ENCODE results near the gene TMOD2.
"Not testable (repeated sequence)": the region's sequence is repeated elsewhere in the genome, so short reads cannot be mapped to it uniquely, and the experiment has no call there.

Gene TMOD2

GRCh38 chr15:51775967-51776816 is 24.8 kb downstream of the TMOD2 start:
- DNase-seq, result peak; percentile 18

- peak; percentile 24 for DNase-seq
Observed at GRCh38 chr15:51776952-51777569, 25.7 kb downstream of the TMOD2 start.

GRCh38 chr15:51780636-51781035 is 29.2 kb downstream of the TMOD2 start:
- DNase-seq, result no peak

DNA sequence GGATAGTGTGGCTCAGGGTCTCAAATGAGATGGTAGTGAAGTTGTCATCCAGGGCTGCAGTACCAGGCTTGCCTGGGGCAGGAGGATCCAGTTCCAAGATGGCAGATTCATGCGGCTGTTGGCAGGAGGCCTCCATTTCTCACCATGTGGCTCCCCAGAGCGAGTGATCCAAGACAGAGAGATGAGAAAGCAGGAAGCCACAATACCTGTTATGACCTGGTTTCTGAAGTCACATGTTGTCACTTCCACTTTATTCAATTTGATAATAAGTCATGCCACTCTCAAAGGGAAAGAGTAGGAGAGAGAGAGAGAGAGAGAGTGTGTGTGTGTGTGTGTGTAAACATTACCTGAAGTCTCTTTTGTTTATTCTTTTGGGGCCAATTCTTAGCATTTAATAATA is 30.1 kb downstream of the TMOD2 start:
- no peak for DNase-seq

DNA sequence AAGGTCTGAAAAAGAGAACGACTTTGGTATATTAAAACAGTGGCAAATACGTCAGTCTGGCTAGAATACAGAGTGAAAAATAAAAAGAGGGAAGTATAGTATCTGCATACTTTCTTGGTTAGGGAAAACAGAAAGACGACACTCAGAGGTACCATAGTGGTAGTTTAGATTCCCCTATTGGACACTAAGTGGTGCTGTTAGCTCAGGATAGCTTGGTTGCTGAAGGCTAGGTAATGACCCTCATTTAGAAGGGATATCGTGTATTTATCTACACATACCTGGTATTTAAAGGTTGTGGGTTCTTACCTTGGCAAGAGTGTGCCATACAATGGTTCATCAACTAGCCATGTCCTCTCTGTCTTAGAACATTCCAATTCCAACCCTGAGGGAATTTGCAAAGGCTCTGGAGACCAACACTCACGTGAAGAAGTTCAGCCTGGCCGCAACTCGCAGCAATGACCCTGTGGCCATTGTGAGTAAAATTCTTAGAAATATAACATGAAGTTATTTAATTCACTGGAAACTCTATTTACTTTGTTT is 31.0 kb downstream of the TMOD2 start:
- DNase-seq, result peak; percentile 6

- no peak for DNase-seq
Observed at GRCh38 chr15:51783967-51784366, 32.6 kb downstream of the TMOD2 start.

GRCh38 chr15:51787130-51787529 is 35.7 kb downstream of the TMOD2 start:
- not testable (repeated sequence) for DNase-seq

DNA sequence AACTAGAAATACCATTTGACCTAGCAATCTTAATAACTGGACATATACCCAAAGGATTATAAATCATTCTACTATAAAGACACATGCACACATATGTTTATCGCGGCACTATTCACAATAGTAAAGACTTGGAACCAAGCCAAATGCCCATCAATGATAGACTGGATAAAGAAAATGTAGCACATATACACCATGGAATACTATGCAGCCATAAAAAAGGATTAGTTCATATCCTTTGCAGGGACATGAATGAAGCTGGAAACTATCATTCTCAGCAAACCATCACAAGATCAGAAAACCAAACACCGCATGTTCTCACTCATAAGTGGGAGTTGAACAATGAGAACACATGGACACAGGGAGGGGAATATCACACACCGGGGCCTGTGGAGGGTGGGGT is 41.1 kb downstream of the TMOD2 start:
- DNase-seq, result not testable (repeated sequence)

DNA sequence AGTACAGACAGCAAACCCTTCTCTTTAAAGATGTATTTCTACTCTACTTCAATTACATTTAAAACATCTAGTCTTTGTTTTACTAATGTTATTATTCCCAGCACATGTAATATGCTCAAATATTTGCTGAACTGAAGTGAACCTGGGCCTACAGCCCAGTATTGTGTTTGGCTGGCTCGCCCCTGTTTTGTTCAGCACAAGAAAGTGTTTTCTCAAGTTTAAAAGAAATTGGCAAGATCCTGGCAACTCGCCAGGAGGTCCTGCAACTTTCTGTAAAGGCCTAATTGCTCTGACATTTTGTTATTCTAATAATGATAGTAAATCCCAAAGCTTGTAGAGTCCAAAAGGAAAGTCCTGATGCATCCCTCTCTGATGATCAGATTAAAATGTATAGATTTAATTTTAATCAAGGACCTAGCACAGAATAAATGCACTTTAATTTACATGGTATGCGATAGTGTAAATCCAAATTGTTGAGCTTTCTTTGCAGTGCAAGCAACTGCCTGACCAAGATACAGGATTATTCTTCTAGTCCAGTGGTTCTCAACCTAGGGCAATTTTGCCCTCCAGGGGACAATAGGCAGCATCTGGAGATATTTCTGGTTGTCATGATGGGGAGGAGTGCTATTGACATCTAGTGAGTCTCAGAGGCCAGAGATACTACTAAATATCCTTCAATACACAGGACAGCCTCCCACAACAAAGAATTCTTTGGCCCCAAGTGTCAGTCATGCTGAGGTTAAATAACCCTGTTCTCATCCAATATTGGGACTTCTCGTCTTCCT is 42.3 kb downstream of the TMOD2 start:
- DNase-seq, result peak; percentile 3

GRCh38 chr15:51796847-51797401 is 45.5 kb downstream of the TMOD2 start:
- no peak for DNase-seq

- no peak for DNase-seq
Observed at GRCh38 chr15:51798281-51798680, 46.9 kb downstream of the TMOD2 start.

DNA sequence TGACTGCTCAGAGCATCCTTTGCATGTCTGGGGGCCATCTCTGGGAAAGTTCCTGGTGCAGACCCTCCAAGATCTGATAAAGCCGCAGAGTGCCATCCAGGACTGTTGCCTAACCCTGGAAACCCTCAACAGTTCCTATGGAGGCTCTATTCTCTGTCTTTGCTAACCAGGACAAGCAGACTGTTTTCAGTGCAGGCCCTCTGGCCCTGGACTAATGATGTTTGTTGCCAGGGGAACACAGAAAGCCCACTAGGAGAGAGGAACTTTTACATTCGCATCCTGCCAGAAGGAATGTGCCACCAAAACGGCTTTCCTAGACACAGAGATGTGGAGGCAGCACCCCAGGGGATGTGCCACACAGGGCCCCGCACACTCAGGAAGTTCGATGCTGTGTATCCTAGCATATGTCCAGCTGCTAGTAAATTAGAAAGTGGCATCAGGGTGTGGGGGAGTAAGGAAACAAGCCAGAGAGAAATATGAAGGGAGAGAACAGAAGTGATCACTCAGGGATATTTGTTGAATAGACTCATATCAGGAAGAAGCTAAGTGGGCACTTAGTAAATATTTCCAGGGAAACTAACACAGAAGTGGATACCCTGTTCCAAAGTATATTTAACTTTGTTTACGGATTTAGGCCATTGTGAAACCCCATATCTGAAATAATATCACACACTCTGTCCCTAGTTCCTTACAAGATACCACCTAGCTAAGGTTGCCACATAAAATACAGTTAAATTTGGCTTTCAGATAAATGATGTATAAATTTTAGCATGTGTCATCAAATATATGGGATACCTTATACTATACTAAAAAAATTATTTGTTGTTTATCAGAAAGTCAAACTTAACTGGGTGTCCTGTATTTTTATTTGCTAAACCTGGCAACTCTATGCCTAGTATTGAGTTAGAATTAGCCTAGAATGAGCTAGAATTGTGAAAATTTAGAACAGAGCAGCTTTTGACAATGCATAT is 48.2 kb downstream of the TMOD2 start:
- no peak for DNase-seq

GRCh38 chr15:51801391-51801835 is 50.0 kb downstream of the TMOD2 start:
- DNase-seq, result no peak

GRCh38 chr15:51802593-51802992 is 51.2 kb downstream of the TMOD2 start:
- no peak for DNase-seq

DNA sequence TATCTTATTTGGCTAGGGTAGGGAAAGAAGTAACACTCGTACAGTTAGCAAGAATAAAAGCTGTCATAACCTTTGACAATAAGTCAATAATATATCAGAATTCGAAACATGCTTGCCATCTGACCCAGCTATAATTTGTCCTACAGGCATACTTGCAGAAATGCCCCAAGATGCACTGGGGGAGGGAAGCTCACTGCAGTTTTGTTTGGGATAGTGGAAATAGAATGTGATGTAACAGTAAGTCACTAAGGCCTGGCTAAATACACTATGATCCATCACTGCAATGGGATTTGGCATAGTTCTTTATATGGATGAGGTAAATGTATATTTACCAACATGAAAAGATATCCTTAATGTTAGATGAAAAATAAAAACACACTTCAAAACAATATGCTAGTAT is 52.6 kb downstream of the TMOD2 start:
- no peak for DNase-seq

DNA sequence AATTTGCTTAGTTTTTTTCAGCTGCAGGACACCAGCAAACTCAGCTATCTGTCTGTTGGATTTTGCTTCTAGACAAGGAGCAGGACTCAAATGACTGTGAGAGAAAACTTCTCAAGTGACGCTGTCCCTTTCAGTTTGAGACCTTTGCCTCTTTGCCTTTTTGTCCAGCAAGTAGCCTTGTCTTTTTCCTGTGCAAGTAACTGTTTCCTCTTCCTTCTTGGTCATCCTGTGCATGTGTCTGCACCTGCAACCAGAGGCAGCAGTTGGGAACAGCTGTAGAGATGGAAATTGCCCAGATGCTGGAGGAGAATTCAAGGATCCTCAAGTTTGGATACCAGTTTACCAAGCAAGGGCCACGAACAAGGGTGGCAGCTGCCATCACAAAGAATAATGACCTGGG is 54.7 kb downstream of the TMOD2 start:
- DNase-seq, result no peak

DNA sequence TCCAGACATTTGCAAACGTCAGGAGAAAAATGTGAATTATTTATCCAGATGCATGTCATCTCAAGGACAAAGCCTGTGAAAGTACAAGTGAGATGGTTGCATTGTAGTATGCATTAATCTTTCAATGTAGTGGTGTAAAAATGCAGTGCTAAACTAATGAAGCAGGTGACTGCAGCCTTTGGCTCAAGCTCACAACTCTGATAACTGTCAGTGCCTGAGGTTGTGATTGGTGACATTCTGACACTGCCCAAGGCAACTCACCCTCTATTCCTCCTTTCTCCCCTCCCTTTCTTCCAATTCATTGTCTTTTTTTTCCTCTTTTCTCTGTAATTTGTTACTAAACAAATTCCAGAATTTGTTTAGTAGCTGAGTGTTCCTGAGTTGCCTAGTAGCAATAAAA is 58.1 kb downstream of the TMOD2 start:
- DNase-seq, result no peak

DNA sequence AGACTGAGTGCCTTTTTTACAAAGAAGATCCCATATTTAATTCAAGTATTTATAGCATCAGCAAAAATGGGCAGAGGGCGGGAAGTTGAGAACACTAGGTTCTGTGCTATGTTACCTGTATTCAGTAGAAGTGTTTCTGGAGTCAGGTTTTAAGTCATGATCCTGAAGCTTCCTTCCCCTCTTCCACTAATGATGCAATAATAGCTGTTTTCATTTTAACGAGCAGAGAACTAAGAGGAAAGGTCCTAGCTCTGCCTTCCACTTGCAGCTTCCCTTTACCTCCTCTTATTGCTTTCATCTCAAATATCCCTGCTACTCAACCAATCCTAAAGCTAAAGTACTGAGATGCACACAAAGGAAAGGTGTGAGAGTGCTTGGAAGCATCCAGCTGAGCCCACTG is 61.2 kb downstream of the TMOD2 start:
- DNase-seq, result no peak

DNA sequence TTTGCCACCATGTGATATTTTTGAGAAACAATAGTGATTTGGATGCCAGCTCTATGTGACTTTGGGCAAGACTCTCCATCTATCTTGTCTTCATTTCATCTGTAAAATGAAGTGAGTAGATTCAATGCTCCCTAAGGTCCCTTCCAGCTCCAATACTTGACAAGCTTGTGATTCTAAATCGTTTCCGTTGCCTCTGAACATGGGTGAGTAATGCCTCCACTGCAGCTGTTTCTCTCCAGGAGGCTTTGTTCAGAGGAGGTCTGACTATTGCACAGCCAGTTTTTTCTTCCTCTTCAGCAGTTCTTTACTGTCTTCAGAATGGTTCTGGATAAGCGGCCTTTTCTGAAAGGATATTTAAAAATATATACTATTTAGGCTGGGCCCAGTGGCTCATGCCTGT is 63.2 kb downstream of the TMOD2 start:
- DNase-seq, result no peak

DNA sequence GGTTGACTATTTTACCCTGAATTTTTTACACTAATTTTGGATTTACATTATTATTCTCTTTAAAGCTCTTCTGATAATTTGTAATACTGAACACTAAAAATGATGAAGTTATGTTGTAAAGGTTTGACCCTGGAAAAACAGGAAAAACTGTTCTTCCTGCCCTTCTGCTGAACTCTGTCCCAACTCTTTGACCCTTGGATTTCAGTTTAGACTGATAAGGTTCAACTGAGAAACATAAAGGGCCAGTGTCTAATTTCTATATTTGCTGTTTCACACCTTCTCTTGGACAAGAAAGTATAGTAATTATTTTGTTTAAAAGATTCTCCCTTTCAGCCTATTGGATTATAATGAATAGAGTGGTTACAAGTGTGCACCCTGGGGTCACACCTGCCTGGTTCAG is 65.2 kb downstream of the TMOD2 start:
- no peak for DNase-seq

GRCh38 chr15:51818150-51818549 is 66.8 kb downstream of the TMOD2 start:
- DNase-seq, result no peak

DNA sequence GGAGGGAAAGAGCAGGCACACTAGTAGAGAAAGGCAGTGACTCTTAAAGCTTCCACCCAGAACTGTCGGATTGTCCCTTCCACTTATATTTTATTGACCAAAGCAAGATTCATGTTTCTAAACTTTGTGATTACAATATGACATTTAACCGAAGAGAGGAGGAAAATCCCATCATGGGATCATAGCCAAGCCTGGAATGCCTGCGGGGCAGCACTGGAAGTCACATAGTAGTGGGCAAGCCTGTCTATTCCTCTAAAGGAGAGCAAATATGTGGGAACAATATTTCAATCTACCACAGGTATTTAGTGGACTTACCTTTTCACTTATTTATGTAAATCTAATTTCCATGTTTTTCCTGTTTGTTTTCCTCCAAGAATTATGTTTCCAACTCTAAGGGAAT is 74.3 kb downstream of the TMOD2 start:
- no peak for DNase-seq
